Heart right ventricle (tissue), 16 donors: Measurements from ENCODE around the gene NR2F1-AS1. TPM values are rescaled to one million over a fixed set of nuclear protein-coding genes. Genes with fewer than 3 reads are reported as not detected.

Source experiments
- ATAC-seq, 8 donors: fragments of 200-7000 bp; cut with Tn5 transposase; one replicate each; pipeline ENCODE4 v1.9.1; 2020; ENCODE audit warnings: mild to moderate bottlenecking in 8 of 8, moderate library complexity in 8 of 8, moderate number of reproducible peaks in 1 of 8
- DNase-seq, 2 donors: peaks; one replicate each; pipeline ENCODE4 v3.0.0-alpha.2; 2020
- H3K27ac ChIP-seq, 10 donors: fragments of 200-600 bp; sonication (generic) in 2 of 10; one replicate each; pipeline versions ENCODE4 v1.5.0 to v1.8.0; 2020 to 2022; ENCODE audit warnings: mild to moderate bottlenecking in 3 of 10
- H3K27me3 ChIP-seq, 7 donors: fragments of 200-600 bp; one replicate each; pipeline ENCODE4 v1.8.0; 2021 to 2022; ENCODE audit warnings: mild to moderate bottlenecking in 2 of 7
- H3K36me3 ChIP-seq, 9 donors: fragments of 200-600 bp; sonication (generic) in 1 of 9; one replicate each; pipeline versions ENCODE4 v1.5.0 to v1.8.0; 2020 to 2022; ENCODE audit warnings: mild to moderate bottlenecking in 2 of 9
- H3K4me1 ChIP-seq, 9 donors: fragments of 200-600 bp; sonication (generic) in 1 of 9; one replicate each; pipeline versions ENCODE4 v1.5.0 to v1.8.0; 2020 to 2022; ENCODE audit warnings: mild to moderate bottlenecking in 4 of 9
- H3K4me3 ChIP-seq, 10 donors: fragments of 200-600 bp; sonication (generic) in 2 of 10; one replicate each; pipeline versions ENCODE4 v1.5.0 to v1.8.0; 2020 to 2022; ENCODE audit warnings: mild to moderate bottlenecking in 7 of 10, moderate library complexity in 2 of 10
- H3K9me3 ChIP-seq, 11 donors: fragments of 200-600 bp in 10 of 11; sonication (generic) in 2 of 11; one replicate each; pipeline versions ENCODE4 v1.5.0 to v1.8.0; 2013 to 2022; ENCODE audit warnings: mild to moderate bottlenecking in 2 of 11, control low read depth in 1 of 11, moderate library complexity in 1 of 11
- WGBS, 2 donors: extraction: QIAGEN DNeasy Blood & Tissue Kit; methylation state at CpG; one replicate each; pipeline ENCODE4 v1.1.7; 2013; ENCODE audit warnings: inconsistent platforms in 1 of 2; 5-methylcytosine and 5-hydroxymethylcytosine counted together
- intact Hi-C, 10 donors: fragments of 100-400 bp; cut with DNase I; formaldehyde crosslinking; loops; one replicate each; pipeline versions ENCODE4 v1.11.1 to v1.14.2; 2022
- polyA plus RNA-seq, 2 donors: library from polyadenylated mRNA; stranded (reverse); fragments of 200-250 nt; gene quantifications; one replicate each; pipeline ENCODE4 v1.2.3, GENCODE V29; 2013
- total RNA-seq, 10 donors: library from RNA; stranded (reverse); fragmentation: NEBNext Ultra II Directional in 3 of 10; extraction: Animal tissue kit (Norgen Biotek cat#: 25700) in 3 of 10; gene quantifications; one replicate each; pipeline versions ENCODE4 v1.2.1 to v1.2.4, GENCODE V29; 2021 to 2023
- TF ChIP-seq, protein P1 (sequence below), 9 donors: fragments of 200-600 bp; sonication (generic) in 2 of 9; IDR thresholded peaks; one replicate each; pipeline versions ENCODE4 v1.5.0 to v1.8.0; 2021 to 2022; ENCODE audit warnings: antibody characterized with exemption in 9 of 9, mild to moderate bottlenecking in 5 of 9, moderate library complexity in 1 of 9
- donor health status: Arrhythmogenic right ventricular cardiomyopathy.
- donor health status: ischemic (EF 13 %, LVEDD 7.1; RV severe dilation, severe dysfunction).
- donor health status: healthy with polysubstance abuse.
- donor health status: DM: no; HTN: yes; CAD: no.
- donor health status: DM: no; HTN: no; CAD: no.
- donor health status: ischemic (EF 25% LVEDD 6.9; RV normal size, moderate dysfunction).
- donor health status: ischemic (EF 25% LVEDD 5.7; RV mildly dilated, moderate dysfunction).
- donor health status: healthy.
- donor health status: DM: yes; HTN: yes; CAD: no.
- donor health status: Ischemic cardiomyopathy.
- donor health status: ischemic (EF 35%, LVEDD 5.7; RV mildly dilated, moderate dysfunction).
- donor health status: nonischemic (EF 11% LVEDD 7.7; RV severe dilation, severe dysfunction).
- donor health status: DM: yes; HTN: yes; CAD: no.
- donor health status: PGD.
- donor health status: ischemic (EF 29% LVEDD 5.4; RV normal size, mild dysfunction).
- donor health status: nonischemic (EF 23%, LVEDD 6.1; RV moderate dilation, normal function).

Gene NR2F1-AS1
- total and polyA plus RNA-seq, 12 donors = 0.41 to 2.9 (median 0.59) TPM; not detected in 1

DNA sequence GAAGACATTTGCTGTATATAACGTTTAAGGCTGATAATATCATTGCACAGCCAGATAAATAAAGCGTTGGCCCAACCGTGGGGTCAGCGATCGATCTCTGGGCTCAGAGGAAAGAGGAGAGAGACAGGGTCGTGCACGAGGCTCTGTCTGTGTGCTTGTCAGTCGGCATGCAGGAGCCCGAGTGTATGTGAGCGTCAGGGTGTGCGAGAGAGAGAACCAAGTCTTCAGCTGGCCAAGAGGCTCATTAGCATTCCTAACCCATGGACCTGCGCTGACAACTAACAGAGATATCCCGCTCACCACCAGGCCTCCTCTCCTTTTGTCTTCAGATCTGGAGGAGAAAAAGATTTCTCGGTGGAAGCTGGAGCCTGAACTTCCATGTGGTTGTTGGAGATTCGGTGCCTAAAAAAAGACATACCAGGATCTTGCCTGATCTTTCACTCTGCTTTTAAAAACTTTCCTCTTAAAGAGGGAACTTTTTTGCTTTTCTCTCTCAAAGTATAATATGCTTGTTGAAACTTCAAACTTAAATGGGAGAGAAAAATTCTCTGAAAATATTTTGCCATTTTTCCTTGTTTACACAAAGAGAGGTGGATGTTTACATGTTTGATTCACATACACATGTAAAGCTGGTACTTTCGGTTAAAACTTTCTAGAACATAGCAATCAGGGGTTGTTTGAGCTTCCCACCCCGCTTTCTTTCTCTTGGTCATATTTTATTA lies 18.5 kb upstream of the NR2F1-AS1 start:
- peaks cover 0 to 6% (median 0%) of the 10 kb centered on the region in 11 donors for H3K9me3 ChIP-seq
- no peak overlapping the region for H3K4me3 ChIP-seq
- H3K27ac ChIP-seq = no peak overlapping the region
- no peaks in the 10 kb centered on the region for H3K36me3 ChIP-seq
- intact Hi-C loops = loop anchor here in 4 of 10 donors (5.0 to 10.0 kb wide), 4 partner anchors 195 to 305 kb away; no protein-coding TSS in a partner anchor
- 13 to 25% methylated on average over 17 of the region's 17 CpGs for WGBS, 2 donors
- H3K27me3 ChIP-seq = peaks cover 46 to 100% (median 100%) of the 10 kb centered on the region in 7 donors
- ATAC-seq (no peak), DNase-seq (no peak)
- TF ChIP-seq, protein P1, sequence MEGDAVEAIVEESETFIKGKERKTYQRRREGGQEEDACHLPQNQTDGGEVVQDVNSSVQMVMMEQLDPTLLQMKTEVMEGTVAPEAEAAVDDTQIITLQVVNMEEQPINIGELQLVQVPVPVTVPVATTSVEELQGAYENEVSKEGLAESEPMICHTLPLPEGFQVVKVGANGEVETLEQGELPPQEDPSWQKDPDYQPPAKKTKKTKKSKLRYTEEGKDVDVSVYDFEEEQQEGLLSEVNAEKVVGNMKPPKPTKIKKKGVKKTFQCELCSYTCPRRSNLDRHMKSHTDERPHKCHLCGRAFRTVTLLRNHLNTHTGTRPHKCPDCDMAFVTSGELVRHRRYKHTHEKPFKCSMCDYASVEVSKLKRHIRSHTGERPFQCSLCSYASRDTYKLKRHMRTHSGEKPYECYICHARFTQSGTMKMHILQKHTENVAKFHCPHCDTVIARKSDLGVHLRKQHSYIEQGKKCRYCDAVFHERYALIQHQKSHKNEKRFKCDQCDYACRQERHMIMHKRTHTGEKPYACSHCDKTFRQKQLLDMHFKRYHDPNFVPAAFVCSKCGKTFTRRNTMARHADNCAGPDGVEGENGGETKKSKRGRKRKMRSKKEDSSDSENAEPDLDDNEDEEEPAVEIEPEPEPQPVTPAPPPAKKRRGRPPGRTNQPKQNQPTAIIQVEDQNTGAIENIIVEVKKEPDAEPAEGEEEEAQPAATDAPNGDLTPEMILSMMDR (IDR thresholded peaks at IDR 0.05) = no peak
- H3K4me1 ChIP-seq = peaks cover 0 to 18% (median 8%) of the 10 kb centered on the region in 9 donors

DNA sequence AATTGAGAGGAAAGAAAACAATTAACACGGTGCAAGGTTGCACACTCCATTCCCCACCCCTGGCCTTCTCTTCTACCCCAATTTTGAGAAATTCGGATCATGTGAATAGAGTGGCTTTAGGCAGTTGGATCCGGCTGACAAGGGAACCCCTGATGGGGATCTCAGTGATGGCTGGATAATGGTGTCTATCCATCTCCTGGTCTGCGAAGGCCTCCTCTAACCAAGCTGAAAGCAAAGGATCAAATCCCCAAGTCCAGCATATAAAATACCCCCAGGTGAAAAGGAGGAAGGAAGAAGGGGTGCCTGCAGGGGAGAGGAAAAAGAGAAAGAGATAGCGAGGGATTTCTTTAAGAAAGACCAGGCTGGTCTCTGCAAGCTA lies 18.0 kb upstream of the NR2F1-AS1 start:
- ATAC-seq = no peak
- no peak overlapping the region for H3K27ac ChIP-seq
- H3K4me1 ChIP-seq = peaks cover 0 to 13% (median 2%) of the 10 kb centered on the region in 9 donors
- H3K36me3 ChIP-seq = no peaks in the 10 kb centered on the region
- peaks cover 0 to 7% (median 0%) of the 10 kb centered on the region in 11 donors for H3K9me3 ChIP-seq
- TF ChIP-seq, protein P1 (IDR thresholded peaks at IDR 0.05) = no peak
- no peak for DNase-seq
- intact Hi-C loops = no loop called here
- WGBS, 2 donors = 13 to 25% methylated on average over 5 of the region's 5 CpGs
- peaks cover 41 to 100% (median 100%) of the 10 kb centered on the region in 7 donors for H3K27me3 ChIP-seq
- H3K4me3 ChIP-seq = no peak overlapping the region

DNA sequence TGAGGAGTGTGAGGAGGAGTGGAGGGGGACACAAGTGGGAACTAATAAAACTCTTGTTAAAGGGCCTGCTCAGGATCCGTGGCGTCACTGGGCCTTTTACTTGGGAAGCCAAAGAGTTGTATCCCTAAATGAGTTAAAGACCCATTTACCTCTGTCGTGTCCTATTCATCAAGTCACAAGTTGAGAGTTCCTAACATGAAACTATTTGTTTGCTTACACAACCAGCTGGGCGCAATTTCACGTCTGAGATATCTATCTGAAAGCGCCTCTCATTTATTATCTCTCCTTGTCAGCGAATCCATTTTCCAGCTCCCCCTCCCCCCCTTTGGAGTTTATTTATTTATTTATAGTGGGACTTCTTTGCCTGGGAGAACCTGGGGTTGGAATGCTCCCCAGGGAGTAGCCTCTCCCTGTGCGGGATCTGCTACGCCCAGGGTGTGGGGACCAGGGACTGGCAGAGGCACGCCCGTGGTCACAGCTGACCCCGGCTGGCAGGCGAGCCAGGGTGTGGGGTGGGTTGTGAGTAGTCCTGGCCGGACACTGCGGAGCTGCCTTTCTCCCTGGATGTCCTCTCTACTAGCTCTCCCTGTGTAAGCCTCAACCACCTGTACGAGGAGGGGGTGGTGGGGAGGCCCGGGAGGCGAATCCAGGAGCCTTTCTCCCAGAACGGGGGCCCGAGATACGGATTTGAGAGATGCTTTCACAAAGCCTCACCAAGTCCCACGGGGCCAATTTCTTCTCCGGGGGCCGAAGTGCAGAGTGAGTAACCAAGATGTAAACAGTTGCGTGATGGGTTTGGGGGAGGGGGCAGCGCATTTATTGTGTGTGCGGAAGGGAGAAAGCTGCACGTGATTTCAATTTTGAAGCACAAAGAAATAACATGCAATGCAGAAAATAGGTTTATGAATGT lies 17.3 kb upstream of the NR2F1-AS1 start:
- peaks cover 40 to 100% (median 100%) of the 10 kb centered on the region in 7 donors for H3K27me3 ChIP-seq
- H3K4me1 ChIP-seq = peaks cover 0 to 11% (median 0%) of the 10 kb centered on the region in 9 donors
- H3K4me3 ChIP-seq = no peak overlapping the region
- H3K9me3 ChIP-seq = peaks cover 0 to 7% (median 0%) of the 10 kb centered on the region in 11 donors
- 20 to 32% methylated on average over 28 of the region's 28 CpGs for WGBS, 2 donors
- H3K27ac ChIP-seq = no peak overlapping the region
- no peak for DNase-seq
- no peak for ATAC-seq
- H3K36me3 ChIP-seq = no peaks in the 10 kb centered on the region
- TF ChIP-seq, protein P1 (IDR thresholded peaks at IDR 0.05) = no peak
- intact Hi-C loops = no loop called here
